SHP77 treated with DMSO at 0.1 percent for 48 hours (cell line): ENCODE data around the gene CEBPG.

Source experiments
- DNase-seq: peaks from one replicate; lab custom pipeline; 2025; lab: John Stamatoyannopoulos, UW

The CEBPG gene

DNA sequence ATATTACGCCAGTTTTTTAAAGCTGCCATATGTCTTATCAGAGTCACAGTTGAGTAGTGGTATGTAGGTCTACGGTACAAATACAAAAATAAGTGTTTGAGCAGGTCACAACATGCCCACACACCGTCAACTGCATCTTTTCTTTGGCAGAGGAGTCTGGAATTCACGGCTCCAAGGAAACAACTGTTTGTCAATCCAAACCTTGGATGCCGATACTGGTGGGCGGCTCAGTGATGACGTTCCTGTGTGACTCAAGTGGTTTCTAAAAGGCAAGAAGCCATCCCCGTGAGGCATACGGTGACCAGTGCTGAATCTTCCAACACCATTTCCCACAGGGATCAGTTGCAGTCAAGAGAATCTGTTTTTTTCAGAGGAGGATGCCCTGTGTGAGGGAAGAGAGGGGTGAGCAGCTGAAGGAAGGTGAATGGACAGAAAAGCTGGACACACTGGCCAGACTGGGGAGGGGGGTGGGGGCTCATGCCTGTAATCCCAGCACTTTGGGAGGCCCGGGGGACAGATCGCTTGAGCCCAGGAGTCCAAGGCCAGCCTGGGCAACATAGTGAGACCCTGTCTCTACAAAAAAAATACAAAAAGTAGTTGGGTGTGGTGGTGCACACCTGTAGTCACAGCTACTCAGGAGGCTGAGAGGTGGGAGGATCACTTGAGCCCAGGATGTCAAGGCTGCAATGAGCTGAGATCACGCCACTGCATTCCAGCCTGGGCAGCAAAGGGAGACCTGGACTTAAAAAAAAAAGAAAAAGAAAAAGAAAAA lies 22.8 kb upstream of the CEBPG start:
- DNase-seq = no peak

GRCh38 chr19:33355535-33355934 lies 18.0 kb upstream of the CEBPG start:
- no peak for DNase-seq

DNA sequence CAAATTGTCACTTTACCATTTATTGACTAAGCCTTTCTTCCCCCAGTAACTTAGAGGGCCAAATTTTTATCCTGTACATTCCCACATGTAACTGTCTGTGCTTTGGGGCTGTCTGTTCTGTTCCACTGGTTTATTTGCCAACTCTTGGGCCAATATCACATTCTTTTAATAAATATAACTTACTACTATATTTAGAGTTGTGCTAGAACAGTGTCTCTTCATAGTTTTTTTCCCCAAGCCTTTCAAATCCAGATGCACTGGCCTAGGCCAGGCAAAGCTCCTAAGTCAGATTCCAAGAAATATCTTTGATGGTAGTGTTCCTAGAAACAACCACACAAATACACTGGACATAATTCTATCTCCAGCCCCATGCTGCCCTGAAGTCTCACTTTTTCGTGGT lies 16.0 kb upstream of the CEBPG start:
- no peak for DNase-seq

- DNase-seq = no peak
These were observed 15.1 kb upstream of the CEBPG start for GRCh38 chr19:33358408-33358807.

DNA sequence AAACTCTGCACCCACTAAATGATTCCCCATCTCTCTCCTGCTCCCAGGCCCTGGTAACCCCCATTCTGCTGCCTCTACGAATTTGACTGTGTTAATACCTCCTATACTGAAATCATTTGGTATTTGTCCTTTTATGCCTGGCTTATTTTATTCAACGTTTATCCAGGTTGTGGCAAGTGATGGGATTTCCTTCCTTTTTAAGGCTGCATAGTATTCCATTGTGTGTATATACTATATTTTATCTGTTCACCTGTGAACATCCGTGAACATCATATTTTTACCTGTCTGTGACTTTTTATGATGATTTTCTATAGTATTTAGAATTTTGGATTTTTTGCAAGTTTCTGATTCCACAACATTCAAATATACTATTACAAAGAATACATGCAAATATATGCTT lies 13.9 kb upstream of the CEBPG start:
- DNase-seq = no peak

DNA sequence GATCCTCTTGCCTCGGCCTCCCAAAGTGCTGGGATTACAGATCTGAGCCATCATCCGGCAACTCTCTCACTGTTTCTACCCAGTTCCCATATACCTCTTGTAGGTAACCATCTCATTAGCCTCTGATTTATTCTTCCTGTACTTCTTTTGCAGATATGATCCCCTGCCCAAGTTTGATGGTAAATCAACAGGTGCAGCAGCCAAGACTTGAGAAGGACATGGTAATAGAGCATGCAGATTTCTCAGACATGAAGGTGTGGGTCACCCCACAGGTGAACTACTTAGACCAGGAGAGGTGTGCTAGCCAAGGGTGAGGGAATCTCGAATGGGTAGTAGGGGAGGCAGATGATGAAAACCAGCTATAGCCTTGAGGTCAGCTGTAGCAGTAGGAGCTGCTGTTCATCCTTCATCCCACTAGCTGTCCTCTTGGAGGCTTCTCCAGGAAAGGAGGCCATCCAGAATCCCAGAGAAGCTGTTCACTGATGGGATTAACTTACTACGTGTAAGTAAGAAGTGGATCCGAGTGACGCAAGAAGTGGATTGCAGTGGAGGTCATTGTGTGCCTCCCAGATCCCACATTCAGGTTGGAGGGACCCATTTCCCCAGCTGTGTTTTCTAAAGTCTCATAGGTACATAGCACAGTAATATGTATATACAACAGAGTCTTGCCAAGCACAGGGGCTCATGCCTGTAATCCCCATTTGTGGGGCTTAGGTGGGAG lies 10.8 kb upstream of the CEBPG start:
- DNase-seq = no peak

GRCh38 chr19:33363476-33363875 lies 10.0 kb upstream of the CEBPG start:
- DNase-seq = no peak

GRCh38 chr19:33365691-33366090 lies 7.8 kb upstream of the CEBPG start:
- DNase-seq = no peak

DNA sequence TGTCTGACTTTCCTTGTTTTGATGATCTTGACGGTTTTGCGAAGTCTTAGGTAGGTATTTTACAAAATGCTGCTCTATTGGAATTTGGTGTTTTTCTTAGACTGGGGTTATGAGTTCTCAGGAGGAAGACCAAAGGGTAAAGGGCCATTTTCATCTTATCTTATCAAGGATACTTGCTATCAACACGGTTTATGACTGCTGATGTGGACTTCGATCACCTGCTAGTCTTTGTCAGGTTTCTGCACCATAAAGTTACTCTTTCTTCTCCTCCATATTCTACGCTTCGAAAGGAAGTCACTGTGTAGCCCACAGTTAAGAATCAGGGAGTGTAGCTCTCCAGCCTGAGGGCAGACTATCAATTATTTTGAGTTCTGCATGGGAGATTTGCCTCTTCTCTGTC lies 7.4 kb upstream of the CEBPG start:
- DNase-seq = no peak

- no peak for DNase-seq
These were observed 6.6 kb upstream of the CEBPG start for GRCh38 chr19:33366897-33367296.

- DNase-seq = no peak
These were observed 5.2 kb upstream of the CEBPG start for GRCh38 chr19:33368074-33368864.

DNA sequence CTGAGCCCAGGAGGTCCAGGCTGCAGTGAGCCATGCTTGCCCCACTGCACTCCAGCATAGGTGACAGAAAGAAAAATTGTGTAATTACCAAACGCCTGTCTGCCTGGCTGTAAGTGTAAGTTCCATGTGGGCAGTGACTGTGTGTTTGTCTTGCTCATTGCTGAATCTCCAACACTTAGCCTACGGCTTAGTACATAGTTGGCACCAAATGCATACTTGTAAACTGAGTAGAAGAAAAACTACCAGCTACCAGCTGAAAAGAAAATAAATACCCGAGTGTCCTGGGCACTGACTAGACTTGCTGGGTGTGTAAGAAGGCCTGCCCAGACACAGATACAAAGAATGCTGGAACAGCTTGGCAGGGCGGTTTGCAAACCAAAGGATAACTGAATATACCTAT lies 2.7 kb upstream of the CEBPG start:
- DNase-seq = no peak

GRCh38 chr19:33374236-33374714 lies 766 bp downstream of the CEBPG start:
- peak; percentile 50 for DNase-seq

DNA sequence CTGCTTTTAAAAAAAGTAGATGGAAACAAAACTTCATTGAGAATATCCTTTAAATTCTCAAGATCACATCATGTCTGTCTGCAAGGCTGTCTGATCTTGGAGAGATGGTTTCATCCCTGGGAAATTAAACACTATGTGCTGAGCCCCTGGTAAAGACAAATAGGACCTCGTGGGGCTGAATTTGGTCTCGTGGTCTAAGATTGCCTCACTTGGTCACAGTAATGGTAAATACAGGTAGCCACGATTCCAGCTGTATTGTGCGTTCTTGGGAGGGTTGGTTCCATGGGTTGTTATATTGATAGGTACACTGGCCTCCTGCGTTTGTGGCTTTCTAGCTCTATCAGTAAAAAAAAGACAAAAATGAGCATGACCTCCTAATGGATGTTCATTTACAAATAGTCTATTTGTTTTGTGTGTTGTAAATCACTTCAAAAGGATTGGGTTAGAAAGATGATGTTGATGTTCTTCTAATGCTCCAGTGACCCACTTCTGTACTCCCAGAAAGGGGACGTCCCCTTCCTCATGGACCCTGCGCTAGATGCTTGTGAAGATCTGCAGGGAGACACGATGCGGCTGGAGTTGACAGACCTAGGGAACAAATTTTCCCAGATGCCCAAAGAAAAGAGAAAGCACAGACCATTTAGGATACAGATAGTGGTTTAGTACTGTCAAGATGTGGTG lies 1.8 kb downstream of the CEBPG start:
- no peak for DNase-seq

GRCh38 chr19:33375837-33376159 lies 2.3 kb downstream of the CEBPG start:
- DNase-seq = no peak

DNA sequence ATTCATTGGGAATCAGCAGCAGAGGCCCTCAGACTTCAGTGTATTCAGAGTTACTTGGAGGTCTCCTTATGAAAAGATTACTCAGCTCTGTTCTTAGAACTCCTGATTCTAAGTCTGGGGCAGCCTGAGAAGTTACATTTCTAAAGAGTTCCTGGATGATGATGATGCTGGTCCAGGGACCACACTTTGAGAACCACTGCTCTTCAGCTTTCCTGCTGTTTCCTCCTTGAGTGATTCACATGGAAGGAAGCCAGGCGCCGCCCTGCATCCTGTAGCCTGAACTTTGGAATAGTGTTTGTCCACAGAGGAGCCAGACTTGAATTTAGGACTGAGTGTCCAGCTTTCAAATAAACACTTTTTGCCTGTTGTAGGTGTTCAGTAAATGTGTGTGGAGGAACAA lies 2.9 kb downstream of the CEBPG start:
- DNase-seq = no peak

- DNase-seq = no peak
These were observed 3.5 kb downstream of the CEBPG start for GRCh38 chr19:33376941-33377557.

- DNase-seq = no peak
These were observed 4.3 kb downstream of the CEBPG start for GRCh38 chr19:33377586-33378475.

DNA sequence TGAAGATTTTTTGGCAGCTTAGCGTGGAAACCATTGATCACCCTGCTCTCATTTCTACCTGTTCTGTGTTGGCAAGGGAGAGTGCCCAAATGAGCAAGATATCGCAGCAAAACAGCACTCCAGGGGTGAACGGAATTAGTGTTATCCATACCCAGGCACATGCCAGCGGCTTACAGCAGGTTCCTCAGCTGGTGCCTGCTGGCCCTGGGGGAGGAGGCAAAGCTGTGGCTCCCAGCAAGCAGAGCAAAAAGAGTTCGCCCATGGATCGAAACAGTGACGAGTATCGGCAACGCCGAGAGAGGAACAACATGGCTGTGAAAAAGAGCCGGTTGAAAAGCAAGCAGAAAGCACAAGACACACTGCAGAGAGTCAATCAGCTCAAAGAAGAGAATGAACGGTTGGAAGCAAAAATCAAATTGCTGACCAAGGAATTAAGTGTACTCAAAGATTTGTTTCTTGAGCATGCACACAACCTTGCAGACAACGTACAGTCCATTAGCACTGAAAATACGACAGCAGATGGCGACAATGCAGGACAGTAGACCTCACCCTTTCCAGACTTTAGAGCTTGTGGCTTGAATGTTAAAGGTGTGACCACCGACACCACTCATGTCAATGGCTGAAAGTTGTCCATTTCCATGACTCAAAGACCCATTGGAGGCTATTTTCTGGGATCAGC lies 5.8 kb downstream of the CEBPG start:
- no peak for DNase-seq

DNA sequence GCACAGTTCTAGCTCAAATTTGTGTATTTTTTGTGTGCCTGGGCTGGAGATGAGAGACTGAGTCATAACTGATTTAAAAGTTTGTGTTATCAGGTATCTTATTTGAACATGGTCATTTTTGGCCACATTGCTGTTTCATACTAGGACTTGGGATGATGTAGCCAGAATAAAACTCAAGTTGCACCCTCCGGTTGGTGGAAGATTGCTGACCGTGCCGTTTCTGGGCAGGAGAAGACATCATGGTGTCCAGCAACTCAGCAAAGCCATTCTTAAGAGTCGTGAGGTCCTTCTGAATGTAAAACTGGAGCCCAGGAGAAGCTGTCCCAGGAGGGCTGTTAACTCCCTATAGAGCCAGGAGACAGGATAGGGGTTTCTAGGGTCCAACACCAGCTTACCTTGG lies 7.6 kb downstream of the CEBPG start:
- DNase-seq = no peak
